NCI-H2227 (cell line): Measurements from ENCODE around the gene AHRR.

ENCODE experiments used
- DNase-seq: peaks from one replicate; lab custom pipeline; 2025; ENCODE audit not compliant: unreplicated experiment; lab: John Stamatoyannopoulos, UW

The AHRR gene

DNA sequence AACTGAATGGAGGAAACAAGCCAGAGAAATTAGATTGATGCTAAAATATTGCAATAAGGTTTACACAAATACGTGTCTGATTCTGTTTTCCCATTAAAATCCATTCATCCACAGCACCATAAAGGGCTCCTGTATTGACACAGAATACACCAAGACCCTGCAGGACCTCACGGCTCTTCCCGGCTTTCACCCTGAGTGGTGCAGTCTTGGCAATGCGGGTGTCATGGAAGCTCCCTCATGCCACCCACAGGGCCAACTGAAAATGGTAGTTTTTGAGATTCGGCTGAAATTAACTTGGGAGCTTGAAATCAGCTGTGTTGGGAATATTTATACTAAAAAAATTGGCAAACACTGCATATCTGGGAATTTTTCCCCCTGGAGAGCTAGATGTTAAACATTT lies 104.2 kb downstream of the AHRR start:
- no peak for DNase-seq

DNA sequence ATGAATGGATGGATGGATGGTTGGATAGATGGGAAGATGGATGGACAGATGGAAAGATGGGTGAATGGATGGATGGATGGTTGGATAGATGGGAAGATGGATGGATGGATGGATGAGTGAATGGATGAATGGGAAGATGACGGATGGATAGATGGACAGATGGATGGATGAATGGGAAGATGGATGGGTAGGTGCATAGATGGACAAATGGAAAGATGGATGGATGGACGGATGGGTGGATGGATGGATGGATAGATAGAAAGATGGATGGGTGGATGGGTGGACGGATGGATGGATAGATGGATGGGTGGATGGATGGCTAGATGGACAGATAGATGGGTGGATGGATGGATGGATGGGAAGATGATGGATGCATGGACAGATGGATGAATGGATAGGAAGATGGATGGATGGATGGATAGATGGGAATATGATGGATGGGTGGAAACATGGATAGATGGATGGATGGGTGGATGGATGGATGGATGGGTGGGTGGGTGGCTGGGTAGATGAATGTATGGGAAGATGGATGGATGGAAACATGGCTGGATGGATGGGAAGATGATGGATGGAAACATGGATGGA lies 105.0 kb downstream of the AHRR start:
- no peak for DNase-seq

DNA sequence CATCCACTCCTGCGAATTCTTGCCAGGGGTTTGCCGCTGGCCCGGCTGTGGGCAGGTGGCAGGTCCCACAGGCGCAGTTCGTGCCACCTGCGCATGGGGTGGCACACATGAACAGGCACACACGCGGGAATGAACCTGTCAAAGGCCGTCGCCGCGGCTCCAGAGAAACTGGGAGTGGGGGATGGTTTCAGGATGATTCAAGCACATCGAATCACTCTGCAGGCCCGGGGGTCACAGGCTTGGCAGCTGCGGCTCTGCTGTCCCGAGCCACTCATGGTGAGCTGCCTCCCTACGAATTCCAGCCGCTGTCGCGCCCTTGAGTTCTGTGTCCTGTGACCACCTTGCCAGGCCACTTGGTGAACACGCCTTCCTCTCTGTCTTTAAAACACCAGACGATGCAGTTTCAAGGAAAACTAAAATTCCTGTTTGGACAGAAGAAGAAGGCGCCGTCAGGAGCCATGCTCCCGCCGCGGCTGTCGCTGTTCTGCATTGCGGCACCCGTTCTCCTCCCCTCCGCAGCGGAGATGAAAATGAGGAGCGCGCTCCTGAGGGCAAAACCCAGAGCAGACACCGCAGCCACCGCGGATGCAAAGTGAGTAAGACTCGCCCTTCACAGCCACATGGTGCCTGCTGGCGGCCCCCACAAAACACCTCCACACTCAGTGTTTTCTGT lies 106.0 kb downstream of the AHRR start:
- no peak for DNase-seq

DNA sequence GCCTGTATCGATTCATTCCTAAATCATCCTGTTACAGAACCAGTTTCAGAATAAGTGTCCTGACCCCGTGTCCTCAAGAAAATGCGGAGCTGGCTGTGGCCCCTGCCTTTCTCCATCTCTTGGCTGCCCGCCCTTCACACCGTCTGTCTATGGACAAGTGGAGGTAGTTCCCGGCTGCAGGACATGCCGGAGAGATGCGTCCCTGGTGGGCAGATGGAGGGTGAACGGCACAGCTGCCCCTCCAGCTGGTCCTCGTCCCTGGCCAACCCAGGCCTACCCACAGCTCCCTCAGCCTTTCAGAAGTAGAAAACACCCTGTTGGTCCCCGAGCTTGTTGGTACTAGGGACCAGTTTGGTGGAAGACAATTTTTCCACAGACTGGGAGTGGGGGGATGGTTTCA lies 106.7 kb downstream of the AHRR start:
- no peak for DNase-seq

DNA sequence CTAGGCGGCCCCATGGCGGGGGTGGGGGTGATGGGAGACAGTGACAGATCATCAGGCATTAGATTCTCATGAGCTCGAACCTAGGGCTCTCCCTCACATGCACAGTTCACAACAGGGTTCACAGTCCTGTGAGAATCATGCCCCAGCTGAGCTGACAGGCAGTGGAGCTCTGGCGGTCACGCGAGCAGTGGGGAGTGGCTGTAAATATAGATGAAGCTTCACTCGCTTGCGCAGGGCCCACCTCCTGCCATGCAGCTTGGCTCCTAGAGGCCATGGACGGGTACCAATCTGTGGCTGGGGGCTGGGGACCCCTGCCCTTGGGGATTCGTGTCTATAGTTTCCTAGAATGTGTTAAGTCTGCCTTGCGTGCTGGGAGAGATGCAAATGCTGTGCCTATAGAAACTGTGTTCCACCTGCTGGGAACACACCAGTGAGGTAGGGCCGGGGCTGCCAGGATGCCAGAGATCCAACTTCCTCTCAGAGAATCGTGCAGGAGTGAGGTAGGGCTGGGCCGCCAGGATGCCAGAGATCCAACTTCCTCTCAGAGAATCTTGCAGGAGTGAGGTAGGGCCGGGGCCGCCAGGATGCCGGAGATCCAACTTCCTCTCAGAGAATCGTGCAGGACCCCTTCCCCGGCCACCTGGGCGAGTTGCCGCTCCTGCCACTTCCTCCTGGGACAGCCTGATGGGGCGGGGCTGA lies 107.4 kb downstream of the AHRR start:
- DNase-seq: no peak

DNA sequence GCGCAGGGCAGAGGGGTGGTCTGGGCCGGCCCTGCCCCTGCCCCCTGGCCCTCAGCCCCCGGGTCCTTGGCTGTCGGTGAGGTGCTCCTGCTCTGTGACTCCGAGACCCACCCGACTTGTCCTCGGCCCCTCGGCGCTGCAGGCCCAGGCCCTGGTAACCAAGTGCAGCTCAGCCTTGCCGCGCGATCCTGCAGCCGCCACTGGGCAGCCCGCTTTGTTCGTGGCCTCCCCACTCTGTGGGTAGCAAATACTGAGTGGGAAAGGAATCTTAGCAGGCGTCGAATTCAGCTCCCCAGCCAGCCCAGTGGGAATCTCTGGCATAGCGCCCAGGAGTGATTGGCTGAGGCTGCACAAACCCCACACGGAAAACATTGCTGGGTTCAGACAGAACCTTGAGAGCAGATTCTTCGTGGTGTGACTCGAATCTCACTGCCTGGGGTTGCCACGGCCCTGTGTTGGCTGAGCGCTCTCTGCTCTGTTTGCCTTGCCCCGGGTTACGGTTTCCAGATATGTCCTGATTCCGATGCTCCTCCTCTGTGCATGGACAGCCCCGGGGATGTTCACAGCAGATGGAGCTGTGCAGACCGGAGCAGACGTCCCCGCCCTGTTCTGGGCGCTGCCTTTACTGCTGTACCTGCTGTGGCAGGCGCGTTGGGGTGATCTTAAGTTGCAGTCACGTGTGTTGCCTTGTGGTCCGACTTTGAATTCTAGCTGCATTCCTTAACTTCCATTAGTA lies 108.1 kb downstream of the AHRR start:
- DNase-seq: no peak

DNA sequence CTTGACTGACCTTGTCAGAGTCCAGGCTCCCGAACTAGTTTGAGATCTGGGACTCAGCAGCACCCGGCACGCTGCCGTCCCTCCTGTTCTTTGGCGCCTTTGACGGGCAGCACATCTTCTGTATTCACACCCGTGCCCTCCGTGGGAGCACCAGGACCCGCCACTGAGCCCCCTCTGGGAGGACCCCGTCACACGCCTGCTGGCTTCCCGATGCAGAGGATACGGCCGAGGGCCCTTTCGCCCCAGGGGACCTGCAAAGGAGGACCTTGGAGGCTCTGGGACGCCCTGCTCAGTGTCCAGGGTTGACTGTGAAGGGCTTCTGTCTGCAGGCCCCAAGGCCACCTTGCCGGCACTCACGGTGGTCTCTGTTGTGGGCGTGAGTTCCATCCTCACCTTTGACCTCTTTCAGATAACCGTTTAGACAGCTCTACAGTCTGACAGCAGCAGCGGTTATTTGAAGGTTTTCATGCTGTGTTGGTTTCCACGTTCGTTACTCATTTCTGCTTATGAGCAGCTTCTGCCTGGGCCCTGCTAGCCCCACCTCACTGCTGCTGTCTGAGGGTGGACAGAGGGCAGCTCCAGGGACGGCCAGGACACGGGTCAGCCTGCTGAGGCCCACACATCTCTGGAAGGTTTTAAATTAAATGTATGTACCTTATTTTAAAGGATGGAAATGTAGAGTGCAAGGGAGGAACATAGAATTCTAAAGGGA lies 108.9 kb downstream of the AHRR start:
- no peak for DNase-seq

DNA sequence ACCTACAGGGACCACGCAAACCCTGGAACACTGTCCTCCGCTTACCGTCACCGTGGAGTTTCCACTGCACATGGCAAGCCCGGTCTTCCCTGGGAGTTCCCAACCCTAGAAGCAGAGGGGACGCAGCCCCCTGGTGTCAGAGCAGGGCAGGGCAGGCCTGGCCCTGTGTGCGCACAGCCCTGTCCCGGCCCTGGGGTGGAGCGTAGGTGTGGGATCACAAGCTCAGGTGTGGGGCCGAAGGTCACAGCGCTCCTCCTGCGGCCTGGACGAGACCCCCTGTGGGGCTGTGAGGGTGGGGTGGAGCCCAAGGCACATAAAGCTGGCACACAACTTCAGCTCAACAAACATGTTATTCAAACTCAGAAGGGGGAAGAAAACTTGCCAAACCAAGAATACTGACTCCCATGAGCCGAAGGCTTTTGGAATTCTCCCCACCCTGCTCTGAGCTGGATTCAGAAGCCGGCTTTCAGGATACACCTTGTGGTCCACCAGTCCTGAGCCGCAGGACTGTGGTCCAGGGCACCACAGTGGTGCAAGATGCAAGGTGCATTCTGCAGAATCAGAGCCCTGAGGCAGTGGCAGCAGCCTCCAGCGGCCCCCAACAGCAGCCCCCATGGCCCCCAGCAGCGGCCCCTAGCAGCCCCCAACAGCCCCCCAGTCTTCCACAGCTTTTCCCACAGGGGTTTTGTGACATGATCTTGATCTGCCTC lies 109.6 kb downstream of the AHRR start:
- peak; percentile 49 for DNase-seq

DNA sequence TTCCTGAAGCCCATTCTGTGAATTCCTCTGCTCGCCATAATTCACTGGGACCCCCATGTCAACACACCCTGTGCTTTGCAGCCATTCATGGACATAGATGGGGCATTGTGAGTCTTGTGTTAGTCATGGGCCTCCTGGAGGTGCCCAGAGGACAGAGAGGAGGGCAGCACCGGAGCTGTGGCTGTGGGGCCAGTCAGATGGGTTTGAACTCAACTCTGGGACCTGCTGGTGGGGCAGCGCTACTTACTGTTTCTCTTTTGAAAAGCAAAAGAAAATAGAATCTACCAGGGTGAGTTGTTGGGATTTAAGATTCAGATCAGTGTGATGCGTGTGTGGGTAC lies 110.2 kb downstream of the AHRR start:
- DNase-seq: no peak

DNA sequence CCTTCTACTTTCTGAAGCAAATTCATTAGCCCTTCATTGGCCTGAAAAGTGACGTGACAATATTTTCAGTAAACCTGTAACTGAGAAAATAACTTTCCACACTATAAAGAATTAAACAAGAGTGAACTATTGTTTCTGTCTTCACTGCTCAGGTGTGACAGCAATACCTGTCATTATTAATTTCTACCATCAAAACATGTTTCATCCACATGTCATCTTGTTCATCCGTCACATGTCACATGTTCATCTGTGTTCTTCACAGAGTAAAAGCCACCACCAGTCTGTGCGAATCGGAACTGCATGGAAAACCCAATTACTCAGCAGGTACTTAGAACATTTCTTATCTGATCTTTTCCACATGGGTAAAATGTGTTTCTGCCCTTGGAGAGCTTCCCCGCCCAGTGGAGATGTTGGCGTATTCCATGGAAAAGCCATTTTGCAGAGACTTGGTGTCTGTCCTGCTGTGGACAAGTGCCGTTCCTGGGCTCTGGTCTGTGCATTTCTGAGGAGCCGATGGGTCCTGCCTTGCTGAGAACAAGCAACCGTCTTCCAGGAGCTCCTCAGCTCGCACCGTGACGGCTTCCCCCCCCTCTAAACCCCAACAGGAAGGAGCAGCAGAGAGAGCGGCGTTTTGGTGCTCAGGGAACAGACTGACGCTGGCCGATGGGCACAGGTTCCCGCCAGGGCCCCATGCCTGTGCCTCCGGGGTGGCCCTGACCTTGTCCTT lies 110.8 kb downstream of the AHRR start:
- DNase-seq: no peak

DNA sequence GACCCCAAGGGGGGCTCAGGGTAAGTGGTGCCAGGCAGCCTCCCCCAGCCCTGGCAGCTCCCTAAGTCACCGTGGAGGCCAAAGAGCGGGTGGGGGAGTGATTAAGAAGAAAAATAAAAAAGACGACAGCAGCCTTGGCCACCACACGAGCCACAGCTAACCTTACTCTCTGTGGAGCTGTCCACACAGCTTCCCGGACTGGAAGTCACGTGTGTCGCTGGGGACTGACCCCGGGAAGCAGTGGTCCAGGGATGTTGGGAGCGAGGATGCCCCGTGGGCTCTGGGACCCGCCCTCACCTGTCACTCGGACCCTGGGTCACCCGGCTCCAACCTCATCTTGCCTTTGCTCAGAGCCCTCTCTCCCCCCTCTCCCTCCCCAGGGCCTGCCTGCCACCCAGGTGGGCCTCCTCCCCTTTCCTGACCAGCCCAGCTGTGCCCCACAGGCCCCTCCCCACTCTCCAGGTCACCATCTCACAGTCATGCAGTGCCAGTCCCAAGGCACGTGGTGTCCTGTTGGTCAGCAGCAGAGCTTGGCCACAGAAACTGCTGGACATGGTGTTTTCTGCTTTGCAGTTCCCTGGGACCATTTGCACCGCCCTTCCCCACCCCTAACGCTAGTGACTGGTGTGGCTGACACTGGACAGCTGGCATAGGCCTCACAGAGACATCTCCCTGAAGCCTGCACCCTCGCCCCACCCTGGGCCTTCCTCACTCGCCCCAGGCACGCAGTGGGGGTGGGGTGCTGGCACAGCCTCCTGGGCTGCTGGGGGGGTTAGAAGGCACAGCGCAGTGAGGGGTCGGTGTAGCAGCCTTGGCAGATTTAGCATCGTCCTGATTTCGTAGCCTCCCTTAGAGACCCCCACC lies 111.6 kb downstream of the AHRR start:
- DNase-seq: no peak

DNA sequence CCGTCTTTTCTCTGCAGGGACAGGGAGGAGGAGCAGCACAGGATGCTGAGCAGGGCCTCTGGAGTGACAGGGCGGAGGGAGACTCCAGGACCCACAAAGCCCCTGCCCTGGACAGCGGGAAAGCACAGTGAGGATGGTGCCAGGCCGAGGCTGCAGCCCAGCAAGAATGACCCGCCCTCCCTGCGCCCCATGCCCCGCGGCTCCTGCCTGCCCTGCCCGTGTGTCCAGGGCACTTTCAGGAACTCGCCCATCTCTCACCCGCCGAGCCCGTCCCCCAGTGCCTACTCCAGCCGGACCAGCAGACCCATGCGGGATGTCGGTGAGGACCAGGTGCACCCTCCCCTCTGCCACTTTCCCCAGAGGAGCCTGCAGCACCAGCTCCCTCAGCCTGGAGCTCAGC lies 112.3 kb downstream of the AHRR start:
- no peak for DNase-seq

DNA sequence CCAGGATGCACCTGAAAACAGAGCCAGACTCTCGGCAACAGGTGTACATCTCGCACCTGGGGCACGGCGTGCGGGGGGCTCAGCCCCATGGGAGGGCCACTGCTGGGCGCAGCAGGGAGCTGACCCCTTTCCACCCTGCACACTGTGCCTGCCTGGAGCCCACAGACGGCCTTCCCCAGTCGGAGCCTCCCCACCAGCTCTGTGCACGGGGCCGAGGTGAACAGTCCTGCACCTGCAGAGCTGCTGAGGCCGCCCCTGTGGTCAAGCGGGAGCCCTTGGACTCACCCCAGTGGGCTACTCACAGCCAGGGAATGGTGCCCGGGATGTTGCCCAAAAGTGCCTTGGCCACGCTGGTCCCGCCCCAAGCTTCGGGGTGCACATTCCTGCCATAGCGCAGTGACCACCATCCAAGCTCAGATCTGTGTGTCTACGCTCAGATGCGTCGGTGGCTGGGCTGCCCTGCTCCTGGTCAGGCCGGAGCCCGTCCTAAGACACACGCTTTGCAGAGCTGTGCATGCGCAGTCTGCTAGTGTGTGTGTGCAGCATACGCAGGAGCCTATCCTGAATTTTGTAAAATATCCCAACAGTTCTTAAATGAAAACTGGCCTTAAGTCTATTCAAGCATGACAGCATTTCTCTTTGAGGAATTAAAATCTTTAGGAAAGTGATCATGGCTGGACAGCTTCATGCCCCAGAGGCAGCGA lies 113.1 kb downstream of the AHRR start:
- no peak for DNase-seq

DNA sequence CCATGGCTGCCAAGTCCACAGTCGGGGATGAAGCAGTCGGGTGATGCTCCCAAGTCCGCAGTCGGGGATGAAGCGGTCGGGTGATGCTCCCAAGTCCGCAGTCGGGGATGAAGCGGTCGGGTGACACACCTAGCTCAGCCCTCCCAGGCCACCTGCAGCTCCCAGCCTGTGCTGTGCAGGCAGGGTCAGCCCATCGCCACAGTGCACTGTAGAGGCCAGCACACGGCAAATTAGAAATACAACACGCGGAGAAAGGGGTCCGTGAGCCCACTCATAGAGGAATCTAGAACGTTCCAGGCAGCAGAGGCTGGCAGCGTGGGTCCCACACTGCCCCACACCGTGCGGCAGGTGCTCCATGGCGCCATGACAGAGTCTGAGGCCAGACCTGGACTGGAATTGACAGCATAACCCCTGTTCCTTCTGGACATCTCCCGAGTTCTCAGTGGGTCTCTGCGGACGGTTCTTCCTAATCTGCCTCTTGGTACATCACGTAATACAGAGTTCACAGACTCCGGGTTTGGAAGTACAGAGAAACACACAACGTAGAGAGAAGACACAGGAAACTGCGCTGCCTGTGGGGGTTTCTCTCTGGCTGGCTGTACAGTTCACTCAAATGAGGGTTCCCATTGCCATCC lies 113.8 kb downstream of the AHRR start:
- no peak for DNase-seq

DNA sequence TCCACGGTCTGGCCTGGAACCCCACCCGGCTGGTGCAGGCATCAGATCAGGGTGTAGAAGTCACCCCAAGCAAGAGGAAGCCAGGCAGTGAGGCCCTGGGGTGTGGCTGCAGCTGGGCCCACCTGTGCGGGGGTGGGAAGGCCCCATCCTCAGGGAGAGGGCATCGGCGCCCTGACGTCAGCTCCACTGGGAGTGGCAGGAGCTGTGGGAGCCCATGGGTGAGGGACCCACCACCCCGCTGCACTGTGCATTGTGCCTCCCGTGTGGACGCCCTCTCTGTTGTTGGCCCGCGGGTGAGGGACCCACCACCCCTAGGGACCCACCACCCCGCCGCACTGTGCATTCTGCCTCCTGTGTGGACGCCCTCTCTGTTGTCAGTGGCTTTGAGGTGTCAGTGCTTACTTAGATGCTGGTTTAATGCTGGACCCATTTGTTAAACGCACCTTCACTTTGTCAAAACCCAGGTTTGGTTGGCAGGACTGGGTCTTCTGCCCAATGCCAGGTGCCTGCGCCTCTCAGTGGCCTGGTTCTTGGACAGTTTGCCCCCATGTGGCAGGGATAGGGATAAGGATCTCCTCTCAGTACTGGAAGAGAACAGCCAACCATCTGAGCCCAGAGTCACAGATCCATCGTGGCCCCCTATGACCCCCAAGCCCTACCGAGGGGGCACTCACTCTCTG lies 114.6 kb downstream of the AHRR start:
- no peak for DNase-seq

DNA sequence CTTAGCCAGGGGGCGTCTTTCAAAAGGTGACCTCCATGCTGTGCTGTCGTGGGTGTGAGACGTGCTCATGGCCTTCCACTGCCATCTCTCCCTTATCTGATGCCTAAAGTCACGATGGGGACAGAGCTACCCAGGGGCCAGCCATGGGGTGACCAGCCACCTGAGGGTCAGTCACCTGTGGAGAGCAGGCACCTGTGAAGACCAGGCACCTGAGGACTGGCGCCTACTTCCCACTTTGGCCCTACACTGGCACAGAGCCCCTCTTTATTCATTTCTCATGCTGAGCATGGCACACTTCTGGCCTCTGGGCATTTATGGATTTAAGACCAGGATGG lies 115.1 kb downstream of the AHRR start:
- no peak for DNase-seq

DNA sequence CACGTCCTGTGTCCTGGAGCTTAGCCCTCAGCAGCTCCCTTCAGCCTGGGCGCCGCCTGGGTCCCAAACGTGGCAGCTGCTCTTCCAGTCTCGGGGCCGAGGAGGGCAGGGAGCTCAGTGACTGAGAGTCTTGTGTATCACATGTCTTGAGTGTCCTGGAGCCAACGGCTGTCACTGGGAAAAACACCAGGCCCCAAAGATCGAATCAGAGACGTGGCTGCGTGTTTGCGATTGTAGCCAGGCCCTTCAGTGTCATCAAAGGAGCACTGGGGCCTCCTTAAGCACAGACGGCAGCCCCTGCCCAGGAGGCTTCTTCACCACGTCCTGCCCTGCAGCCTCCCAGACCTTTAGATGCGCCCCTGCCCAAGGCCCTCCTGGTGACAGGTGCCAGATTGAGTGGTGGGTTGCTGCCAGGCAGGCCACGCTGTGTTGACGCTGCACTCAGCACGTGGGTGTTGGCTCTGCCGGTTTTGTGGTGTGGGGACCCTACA lies 115.8 kb downstream of the AHRR start:
- DNase-seq: no peak
